WERI-Rb-1 (cell line): ENCODE results near the gene IRAK1.

Experiments
- DNase-seq: peaks from one replicate; pipeline ENCODE4 v3.0.0-alpha.2; 2020
- H3K27ac ChIP-seq: fragments of 250-450 bp; sonication (Bioruptor Pico); 2 replicates; pipeline ENCODE4 v1.5.1; 2020; ENCODE audit warnings: mild to moderate bottlenecking, moderate library complexity
- H3K27me3 ChIP-seq: fragments of 250-450 bp; sonication (Bioruptor Pico); 2 replicates; pipeline ENCODE4 v1.5.1; 2021; ENCODE audit warnings: mild to moderate bottlenecking, low read depth, moderate library complexity; ENCODE audit not compliant: insufficient read depth, severe bottlenecking
- H3K36me3 ChIP-seq: fragments of 250-450 bp; sonication (Bioruptor Pico); 2 replicates; pipeline ENCODE4 v1.5.1; 2020; ENCODE audit warnings: mild to moderate bottlenecking, moderate library complexity
- H3K4me3 ChIP-seq: 2 replicates; pipeline ENCODE4 v1.5.1; 2011; ENCODE audit warnings: low read depth, mild to moderate bottlenecking, control low read depth, low read length
- H3K9me3 ChIP-seq: fragments of 250-450 bp; sonication (Bioruptor Pico); 2 replicates; pipeline ENCODE4 v1.5.1; 2021; ENCODE audit warnings: mild to moderate bottlenecking, moderate library complexity; ENCODE audit not compliant: severe bottlenecking
- CTCF ChIP-seq: IDR thresholded peaks from 2 replicates; pipeline ENCODE4 v1.5.1; 2011; ENCODE audit warnings: low read depth, mild to moderate bottlenecking, control low read depth, inconsistent platforms, low read length

IRAK1 gene

DNA sequence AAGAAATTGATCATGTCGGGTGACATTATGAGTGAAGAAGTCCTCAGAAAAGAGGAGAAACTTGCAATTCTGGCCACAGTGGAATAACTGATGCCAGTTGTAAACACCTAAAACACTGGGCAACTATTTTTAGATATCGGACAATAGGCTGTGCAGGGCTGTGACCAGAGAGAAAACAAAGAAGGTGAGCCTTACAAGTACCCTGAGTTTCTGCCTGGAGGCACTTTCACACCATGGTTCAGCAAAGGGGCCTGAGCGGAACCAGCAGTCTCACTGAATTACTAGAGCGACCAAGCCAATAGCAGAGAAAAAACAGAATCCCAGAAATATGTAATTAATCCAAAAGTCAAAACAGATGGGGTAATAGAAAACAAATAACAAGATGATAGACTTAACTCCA is 11.2 kb downstream of the IRAK1 start:
- Histone ChIP-seq H3K27ac (no peak overlapping the region), H3K4me3 (no peak overlapping the region), H3K27me3 (peaks cover 11% of the 10 kb centered on the region), H3K9me3 (no peaks in the 10 kb centered on the region), H3K36me3 (peaks cover 42% of the 10 kb centered on the region)
- no peak for TF ChIP-seq CTCF
- DNase-seq: no peak

DNA sequence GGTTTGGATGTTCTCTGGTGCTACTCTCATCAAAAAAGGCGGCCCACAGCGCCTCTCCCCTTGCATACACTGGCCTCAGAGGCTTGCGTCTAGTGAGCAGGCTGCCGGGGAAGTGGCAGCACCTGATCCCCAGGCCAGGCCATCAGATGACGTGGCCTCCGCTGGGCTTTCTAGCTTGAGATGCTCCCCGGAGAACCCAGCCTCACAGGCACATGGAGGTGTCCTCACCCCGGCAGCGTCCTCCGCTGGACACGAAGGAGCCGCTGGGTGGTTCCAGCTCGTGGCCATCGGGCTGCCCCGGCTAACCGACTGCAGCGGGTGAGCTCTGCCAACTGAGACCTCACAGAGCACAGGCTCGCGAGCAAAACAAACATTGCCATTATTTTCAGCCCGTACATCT is 12.8 kb downstream of the IRAK1 start:
- Histone ChIP-seq H3K36me3 (peaks cover 26% of the 10 kb centered on the region), H3K4me3 (no peak overlapping the region), H3K9me3 (no peaks in the 10 kb centered on the region), H3K27me3 (peaks cover 4% of the 10 kb centered on the region), H3K27ac (no peak overlapping the region)
- no peak for DNase-seq
- no peak for TF ChIP-seq CTCF

- Histone ChIP-seq H3K4me3 (no peak overlapping the region), H3K27me3 (peaks cover 9% of the 10 kb centered on the region), H3K36me3 (peaks cover 6% of the 10 kb centered on the region; the same call in 1 of the 2 replicates), H3K27ac (peak overlapping the region; percentile 9; the same call in 1 of the 2 replicates), H3K9me3 (no peaks in the 10 kb centered on the region)
- no peak for DNase-seq
- TF ChIP-seq CTCF: no peak
Measured at GRCh38 chrX:154004315-154004714, 15.4 kb downstream of the IRAK1 start.

GRCh38 chrX:154002215-154002719 is 17.4 kb downstream of the IRAK1 start:
- H3K9me3 ChIP-seq: no peaks in the 10 kb centered on the region
- H3K36me3 ChIP-seq: no peaks in the 10 kb centered on the region; the same call in 1 of the 2 replicates
- peaks cover 9% of the 10 kb centered on the region for H3K27me3 ChIP-seq
- no peak overlapping the region for H3K4me3 ChIP-seq
- no peak for DNase-seq
- H3K27ac ChIP-seq: no peak overlapping the region
- TF ChIP-seq CTCF: no peak

DNA sequence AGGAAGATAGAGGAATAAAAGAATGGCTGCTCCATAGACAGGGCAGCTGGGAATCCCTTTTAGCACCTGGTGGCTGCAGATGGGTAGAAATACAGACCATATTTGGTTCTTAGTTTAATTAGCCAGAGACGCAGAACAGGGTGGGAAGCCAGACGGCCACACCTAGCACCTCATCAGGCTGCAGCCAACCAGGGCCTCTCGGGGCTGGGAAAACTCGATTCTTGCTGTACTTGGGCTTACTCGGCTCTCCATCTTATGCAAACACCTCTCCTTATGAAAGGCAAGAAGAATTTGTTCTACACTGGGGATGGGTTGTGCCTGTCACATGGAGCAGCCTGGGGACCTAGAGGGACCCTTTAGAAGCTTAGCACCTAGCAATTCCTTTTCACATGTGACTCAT is 19.7 kb downstream of the IRAK1 start:
- no peaks in the 10 kb centered on the region for H3K36me3 ChIP-seq
- no peak overlapping the region for H3K27ac ChIP-seq
- no peak for DNase-seq
- TF ChIP-seq CTCF: no peak
- no peak overlapping the region for H3K4me3 ChIP-seq
- peaks cover 9% of the 10 kb centered on the region for H3K27me3 ChIP-seq
- no peaks in the 10 kb centered on the region for H3K9me3 ChIP-seq

DNA sequence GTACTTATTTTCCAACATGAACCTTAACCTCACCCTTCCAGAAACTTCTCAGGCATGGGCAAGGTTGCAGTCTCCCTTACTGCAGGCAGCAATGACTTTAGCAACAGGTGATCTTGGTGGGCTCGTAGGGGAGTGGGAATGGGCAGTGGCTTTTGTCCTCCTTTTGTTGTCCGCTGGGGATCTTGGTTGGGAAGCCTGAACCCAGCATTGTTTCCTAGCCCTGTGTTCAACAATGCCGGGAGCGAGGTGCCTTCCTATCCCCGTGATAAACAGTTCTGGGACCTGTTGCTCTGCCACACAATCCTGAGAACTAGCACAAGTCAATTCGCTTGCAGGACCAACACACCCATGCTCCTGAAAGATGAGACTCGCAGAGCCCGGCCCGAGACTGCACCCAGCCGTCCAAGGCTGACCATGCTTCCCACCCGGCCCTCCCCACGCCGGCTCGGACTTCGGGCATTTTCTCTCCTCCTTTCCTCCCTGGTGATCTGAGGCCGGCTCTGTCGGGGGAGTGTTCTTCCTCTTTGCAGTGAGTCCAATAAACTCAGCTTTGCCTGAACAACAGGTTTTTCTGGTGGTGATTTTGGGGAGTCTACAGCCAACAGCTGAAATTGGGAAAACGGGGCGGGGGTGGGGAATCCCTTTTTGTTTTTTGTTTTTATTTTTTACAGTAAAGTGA is 20.2 kb downstream of the IRAK1 start:
- DNase-seq: no peak
- Histone ChIP-seq H3K36me3 (no peaks in the 10 kb centered on the region), H3K9me3 (no peaks in the 10 kb centered on the region), H3K27ac (no peak overlapping the region), H3K4me3 (no peak overlapping the region), H3K27me3 (peaks cover 9% of the 10 kb centered on the region)
- TF ChIP-seq CTCF: no peak
